WTC11 (cell line): ENCODE data around the gene NMRK1.

Source experiments
- CTCF ChIP-seq: fragments of 200-600 bp; IDR thresholded peaks from 2 replicates; pipeline ENCODE4 v1.8.0; 2022; ENCODE audit warnings: antibody characterized with exemption
- E2F4 ChIP-seq: sonication (generic); formaldehyde crosslinking; IDR thresholded peaks from 2 replicates; pipeline ENCODE4 v1.8.1; 2022; ENCODE audit warnings: low read depth, mild to moderate bottlenecking, moderate library complexity, missing genetic modification reagents, borderline replicate concordance
- MAX ChIP-seq: sonication (generic); formaldehyde crosslinking; IDR thresholded peaks from 2 replicates; pipeline ENCODE4 v1.8.0; 2022; ENCODE audit warnings: mild to moderate bottlenecking, missing genetic modification reagents
- NR2C2 ChIP-seq: sonication (generic); formaldehyde crosslinking; IDR thresholded peaks from 2 replicates; pipeline ENCODE4 v1.8.0; 2022; ENCODE audit warnings: mild to moderate bottlenecking, missing genetic modification reagents
- SP1 ChIP-seq: sonication (generic); formaldehyde crosslinking; conservative IDR thresholded peaks from 2 replicates; pipeline ENCODE4 v1.8.1; 2022; ENCODE audit warnings: missing genetic modification reagents
- ZNF121 ChIP-seq: sonication (generic); formaldehyde crosslinking; IDR thresholded peaks from 2 replicates; pipeline ENCODE4 v1.8.0; 2023; ENCODE audit warnings: missing genetic modification reagents
- ZNF317 ChIP-seq: sonication (generic); formaldehyde crosslinking; IDR thresholded peaks from 2 replicates; pipeline ENCODE4 v1.8.1; 2023; ENCODE audit warnings: low read depth, mild to moderate bottlenecking, moderate library complexity, missing genetic modification reagents, borderline replicate concordance
- TF ChIP-seq, protein P1 (sequence below): sonication (generic); formaldehyde crosslinking; IDR thresholded peaks from 2 replicates; pipeline ENCODE4 v1.8.1; 2023; ENCODE audit warnings: mild to moderate bottlenecking, missing genetic modification reagents, moderate library complexity
- TF ChIP-seq, protein P2 (sequence below): sonication (generic); formaldehyde crosslinking; IDR thresholded peaks from 2 replicates; pipeline ENCODE4 v1.8.0; 2022; ENCODE audit warnings: mild to moderate bottlenecking, missing genetic modification reagents

- TF ChIP-seq CTCF (no peak), SP1 (CRISPR knock-in tag) (no peak), E2F4 (no peak), ZNF317 (CRISPR knock-in tag) (no peak), ZNF121 (CRISPR knock-in tag) (no peak), NR2C2 (CRISPR knock-in tag) (no peak), MAX (no peak)
- TF ChIP-seq, protein P1, sequence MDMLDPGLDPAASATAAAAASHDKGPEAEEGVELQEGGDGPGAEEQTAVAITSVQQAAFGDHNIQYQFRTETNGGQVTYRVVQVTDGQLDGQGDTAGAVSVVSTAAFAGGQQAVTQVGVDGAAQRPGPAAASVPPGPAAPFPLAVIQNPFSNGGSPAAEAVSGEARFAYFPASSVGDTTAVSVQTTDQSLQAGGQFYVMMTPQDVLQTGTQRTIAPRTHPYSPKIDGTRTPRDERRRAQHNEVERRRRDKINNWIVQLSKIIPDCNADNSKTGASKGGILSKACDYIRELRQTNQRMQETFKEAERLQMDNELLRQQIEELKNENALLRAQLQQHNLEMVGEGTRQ (CRISPR knock-in tag) = no peak
- TF ChIP-seq, protein P2, sequence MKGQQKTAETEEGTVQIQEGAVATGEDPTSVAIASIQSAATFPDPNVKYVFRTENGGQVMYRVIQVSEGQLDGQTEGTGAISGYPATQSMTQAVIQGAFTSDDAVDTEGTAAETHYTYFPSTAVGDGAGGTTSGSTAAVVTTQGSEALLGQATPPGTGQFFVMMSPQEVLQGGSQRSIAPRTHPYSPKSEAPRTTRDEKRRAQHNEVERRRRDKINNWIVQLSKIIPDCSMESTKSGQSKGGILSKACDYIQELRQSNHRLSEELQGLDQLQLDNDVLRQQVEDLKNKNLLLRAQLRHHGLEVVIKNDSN (CRISPR knock-in tag) = no peak
Observed at GRCh38 chr9:75033791-75034473, 54.0 kb downstream of the NMRK1 start.
